H1 (cell line): Measurements from ENCODE around the gene SMYD3. TPM values are rescaled to one million over a fixed set of nuclear protein-coding genes. Genes with fewer than 3 reads are reported as not detected.

Experiments used
- CTCF ChIA-PET: fragments of 300-600 bp; sonication (Branson Sonifier 250); formaldehyde crosslinking; loops from one replicate; lab custom pipeline; 2021; ENCODE audit not compliant: partially characterized antibody; lab: Charles Lee
- POLR2A ChIA-PET: fragments of 300-600 bp; sonication (Branson Sonifier 250); formaldehyde crosslinking; loops from one replicate; lab custom pipeline; 2021; ENCODE audit warnings: inconsistent platforms; ENCODE audit not compliant: partially characterized antibody; lab: Charles Lee
- DNase-seq, 2 experiments: peaks; one replicate each; pipeline versions ENCODE4 v3.0.0 to v3.0.0-alpha.2; 2010 to 2022; ENCODE audit warnings: low spot score in 2 of 2, low read depth in 1 of 2, mixed read lengths in 1 of 2
- FAIRE-seq: peaks from 2 replicates; lab custom pipeline; 2011; peaks lifted over from hg19 to GRCh38; lab: Jason Lieb, UNC
- H2AFZ ChIP-seq: 2 replicates; pipeline ENCODE4 v1.8.1; 2012; ENCODE audit warnings: low read length, inconsistent platforms
- H2AK5ac ChIP-seq: 2 replicates; pipeline ENCODE4 v1.6.1; 2013; ENCODE audit warnings: low read depth, low read length
- H2BK120ac ChIP-seq: replicated peaks from 2 replicates; pipeline ENCODE3; 2013; ENCODE audit warnings: low read depth, low read length, inconsistent platforms
- H2BK12ac ChIP-seq: 2 replicates; pipeline ENCODE4 v1.6.1; 2013; ENCODE audit warnings: low read depth, low read length
- H2BK15ac ChIP-seq: 2 replicates; pipeline ENCODE4 v1.6.1; 2013; ENCODE audit warnings: low read length
- H2BK20ac ChIP-seq: 2 replicates; pipeline ENCODE4 v1.6.1; 2013; ENCODE audit warnings: low read length
- H2BK5ac ChIP-seq: 2 replicates; pipeline ENCODE4 v1.6.1; 2013; ENCODE audit warnings: low read depth, low read length
- H3K14ac ChIP-seq: 2 replicates; pipeline ENCODE4 v1.6.1; 2013; ENCODE audit warnings: inconsistent platforms; ENCODE audit not compliant: insufficient read length
- H3K18ac ChIP-seq: 2 replicates; pipeline ENCODE4 v1.6.1; 2013; ENCODE audit warnings: low read length; ENCODE audit errors: extremely low read depth
- H3K23ac ChIP-seq: 2 replicates; pipeline ENCODE4 v1.6.1; 2013; ENCODE audit warnings: inconsistent platforms; ENCODE audit not compliant: insufficient read length
- H3K23me2 ChIP-seq: 2 replicates; pipeline ENCODE4 v1.6.1; 2013; ENCODE audit warnings: low read depth, low read length
- H3K27ac ChIP-seq: 2 replicates; pipeline ENCODE4 v1.6.1; 2011; ENCODE audit warnings: low read depth, low read length, inconsistent platforms
- H3K27me3 ChIP-seq, 4 experiments: replicated peaks in 1 of 4; 1 replicate in 1 of 4; 2 replicates in 3 of 4; pipeline versions ENCODE4 v1.6.1 to v1.8.1; 2011 to 2013; ENCODE audit warnings: low read length in 3 of 4, mild to moderate bottlenecking in 3 of 4, inconsistent platforms in 2 of 4, mixed read lengths in 2 of 4, moderate library complexity in 1 of 4; ENCODE audit not compliant: control insufficient read depth in 3 of 4, insufficient read depth in 3 of 4; ENCODE audit errors: extremely low read depth in 1 of 4
- H3K36me3 ChIP-seq, 4 experiments: 2 replicates each; pipeline versions ENCODE4 v1.6.1 to v1.8.1; 2011 to 2013; ENCODE audit warnings: mild to moderate bottlenecking in 4 of 4, low read length in 3 of 4, moderate library complexity in 2 of 4, control low read depth in 1 of 4, inconsistent platforms in 1 of 4; ENCODE audit not compliant: insufficient read depth in 4 of 4, control insufficient read depth in 2 of 4
- H3K4ac ChIP-seq: replicated peaks from 2 replicates; pipeline ENCODE3; 2013; ENCODE audit warnings: low read length, low read depth, mixed read lengths, inconsistent platforms; ENCODE audit not compliant: insufficient read length
- H3K4me1 ChIP-seq, 4 experiments: replicated peaks in 1 of 4; 1 replicate in 1 of 4; 2 replicates in 3 of 4; pipeline versions ENCODE4 v1.6.1 to v1.8.1; 2011 to 2013; ENCODE audit warnings: low read length in 3 of 4, inconsistent platforms in 2 of 4, mixed read lengths in 1 of 4; ENCODE audit not compliant: insufficient read depth in 4 of 4, control insufficient read depth in 3 of 4
- H3K4me2 ChIP-seq, 2 experiments: 2 replicates each; pipeline versions ENCODE4 v1.6.1 to v1.8.1; 2011 to 2013; ENCODE audit warnings: low read depth in 2 of 2, low read length in 2 of 2, control low read depth in 1 of 2, inconsistent platforms in 1 of 2, mild to moderate bottlenecking in 1 of 2; ENCODE audit not compliant: insufficient read depth in 1 of 2
- H3K4me3 ChIP-seq, 4 experiments: fragments of 200-600, 300-600 bp in 1 of 4; sonication (generic), shearing (Covaris generic), sonication (Bioruptor Twin) in 1 of 4; 2 replicates each; pipeline versions ENCODE4 v1.5.1 to v1.8.1; 2011 to 2016; ENCODE audit warnings: low read length in 4 of 4, low read depth in 3 of 4, control low read depth in 2 of 4, inconsistent platforms in 2 of 4, mild to moderate bottlenecking in 2 of 4, mixed read lengths in 1 of 4, moderate library complexity in 1 of 4; ENCODE audit not compliant: insufficient read depth in 2 of 4; ENCODE audit errors: extremely low read depth in 1 of 4
- H3K56ac ChIP-seq: replicated peaks from 2 replicates; pipeline ENCODE3; 2013; ENCODE audit warnings: low read depth, mild to moderate bottlenecking, mixed read lengths, low read length, inconsistent platforms; ENCODE audit not compliant: insufficient read length
- H3K79me1 ChIP-seq: 2 replicates; pipeline ENCODE4 v1.6.1; 2013; ENCODE audit warnings: low read depth, low read length, control low read depth
- H3K79me2 ChIP-seq, 2 experiments: 2 replicates each; pipeline versions ENCODE4 v1.6.1 to v1.8.1; 2012 to 2013; ENCODE audit warnings: low read length in 2 of 2, mild to moderate bottlenecking in 2 of 2, inconsistent platforms in 1 of 2; ENCODE audit not compliant: insufficient read depth in 2 of 2, control insufficient read depth in 1 of 2
- H3K9ac ChIP-seq, 4 experiments: replicated peaks in 1 of 4; 1 replicate in 1 of 4; 2 replicates in 3 of 4; pipeline versions ENCODE4 v1.6.1 to v1.8.1; 2011 to 2013; ENCODE audit warnings: low read depth in 3 of 4, low read length in 3 of 4, control low read depth in 2 of 4, mild to moderate bottlenecking in 2 of 4, moderate library complexity in 2 of 4, inconsistent platforms in 1 of 4; ENCODE audit errors: extremely low read depth in 1 of 4
- H3K9me3 ChIP-seq, 2 experiments: 2 replicates each; pipeline versions ENCODE4 v1.6.1 to v1.8.1; 2012 to 2013; ENCODE audit warnings: mild to moderate bottlenecking in 2 of 2, moderate library complexity in 2 of 2, control low read depth in 1 of 2, inconsistent platforms in 1 of 2, low read depth in 1 of 2, low read length in 1 of 2, mixed read lengths in 1 of 2; ENCODE audit not compliant: insufficient read depth in 2 of 2
- H4K20me1 ChIP-seq, 2 experiments: replicated peaks in 1 of 2; 2 replicates each; pipeline versions ENCODE3 to v1.8.1; 2011 to 2013; ENCODE audit warnings: inconsistent platforms in 2 of 2, low read length in 2 of 2, mild to moderate bottlenecking in 1 of 2; ENCODE audit not compliant: insufficient read depth in 2 of 2, control insufficient read depth in 1 of 2
- H4K5ac ChIP-seq: 2 replicates; pipeline ENCODE4 v1.6.1; 2013; ENCODE audit warnings: low read length, low read depth, mixed read lengths, inconsistent platforms; ENCODE audit not compliant: insufficient read length
- H4K8ac ChIP-seq: 2 replicates; pipeline ENCODE4 v1.8.0; 2013; ENCODE audit warnings: mild to moderate bottlenecking, moderate library complexity, low read length, inconsistent platforms; ENCODE audit not compliant: insufficient read depth; ENCODE audit errors: extremely low read depth
- H4K91ac ChIP-seq: replicated peaks from 2 replicates; pipeline ENCODE3; 2013; ENCODE audit warnings: low read length, mixed read lengths, inconsistent platforms; ENCODE audit not compliant: insufficient read length
- CBX5 ChIP-seq: fragments of 300-800, 300-1000 bp; sonication (generic); IDR thresholded peaks from 2 replicates; pipeline ENCODE4 v1.7.1; 2016; ENCODE audit warnings: antibody characterized with exemption, low read length, low read depth
- FOSL1 ChIP-seq: IDR thresholded peaks from 2 replicates; pipeline ENCODE4 v1.6.1; 2011; ENCODE audit warnings: mild to moderate bottlenecking, low read depth, low read length, moderate library complexity; ENCODE audit not compliant: insufficient read depth
- HDAC2 ChIP-seq, 2 experiments: fragments of 300-600 bp in 1 of 2; sonication (generic) in 1 of 2; IDR thresholded peaks; 2 replicates each; pipeline ENCODE4 v1.6.1; 2011 to 2012; ENCODE audit warnings: low read depth in 2 of 2, low read length in 2 of 2, mild to moderate bottlenecking in 2 of 2, moderate library complexity in 2 of 2, borderline replicate concordance in 1 of 2, inconsistent platforms in 1 of 2
- HDAC6 ChIP-seq: IDR thresholded peaks from one replicate; pipeline ENCODE4 v1.7.1; 2012; ENCODE audit warnings: low read depth, mild to moderate bottlenecking, inconsistent platforms, low read length, moderate library complexity
- NANOG ChIP-seq: IDR thresholded peaks from 2 replicates; pipeline ENCODE4 v1.6.1; 2011; ENCODE audit warnings: low read length, low read depth, mild to moderate bottlenecking, inconsistent platforms; ENCODE audit not compliant: insufficient read depth, poor library complexity, severe bottlenecking
- RAD21 ChIP-seq, 2 experiments: IDR thresholded peaks in 1 of 2; conservative IDR thresholded peaks in 1 of 2; 2 replicates each; pipeline ENCODE4 v1.6.1; 2011; ENCODE audit warnings: low read depth in 2 of 2, low read length in 2 of 2, improper control_type of control experiment in 1 of 2, inconsistent platforms in 1 of 2, mild to moderate bottlenecking in 1 of 2, moderate library complexity in 1 of 2
- RBBP5 ChIP-seq: IDR thresholded peaks from 2 replicates; pipeline ENCODE4 v1.7.1; 2012; ENCODE audit warnings: low read depth, mild to moderate bottlenecking, inconsistent platforms, low read length, moderate library complexity, borderline replicate concordance
- RXRA ChIP-seq: IDR thresholded peaks from 2 replicates; pipeline ENCODE4 v1.6.1; 2011; ENCODE audit warnings: low read depth, mild to moderate bottlenecking, low read length, moderate library complexity; ENCODE audit not compliant: insufficient read depth
- SAP30 ChIP-seq: fragments of 300-600 bp; sonication (generic); IDR thresholded peaks from 2 replicates; pipeline ENCODE4 v1.7.1; 2012; ENCODE audit warnings: low read length, moderate library complexity, mild to moderate bottlenecking, inconsistent platforms; ENCODE audit not compliant: insufficient read depth, insufficient replicate concordance
- SP1 ChIP-seq: IDR thresholded peaks from 2 replicates; pipeline ENCODE4 v1.6.1; 2011; ENCODE audit warnings: low read depth, low read length
- SRF ChIP-seq: IDR thresholded peaks from 2 replicates; pipeline ENCODE4 v1.6.1; 2011; ENCODE audit warnings: mild to moderate bottlenecking, low read depth, low read length, moderate library complexity
- TAF7 ChIP-seq: optimal IDR thresholded peaks from 2 replicates; pipeline ENCODE3; 2011; ENCODE audit warnings: low read depth, mild to moderate bottlenecking, inconsistent platforms, low read length, moderate library complexity, borderline replicate concordance
- WGBS, 2 experiments: shearing (Covaris generic) in 1 of 2; methylation state at CpG; one replicate each; pipeline versions ENCODE4 v1.1.6 to v1.1.7; 2013 to 2015; ENCODE audit warnings: low lambda C conversion rate in 2 of 2, mixed read lengths in 2 of 2, inconsistent platforms in 1 of 2, low coverage in 1 of 2, missing lambda C conversion rate in 1 of 2; ENCODE audit not compliant: insufficient replicate concordance in 2 of 2, insufficient coverage in 1 of 2, insufficient read length in 1 of 2; ENCODE audit errors: extremely low coverage in 1 of 2, missing lambda C conversion rate in 1 of 2; 5-methylcytosine and 5-hydroxymethylcytosine counted together
- polyA plus RNA-seq, 7 experiments: library from polyadenylated mRNA; depleted of rRNA in 3 of 7; stranded (reverse) in 5 of 7; unstranded in 2 of 7; fragments of >200 nt in 5 of 7; fragments of 200-250 nt in 2 of 7; gene quantifications; 1 replicate in 5 of 7; 2 replicates in 1 of 7; 4 replicates in 1 of 7; pipeline versions ENCODE4 v1.2.1 to v1.2.3, GENCODE V29; 2011 to 2013; ENCODE audit warnings: missing spikeins in 2 of 7, mixed read lengths in 2 of 7
- total RNA-seq: library from RNA; stranded (reverse); fragmentation: NEBNext Ultra II Directional; extraction: Animal tissue kit (Norgen Biotek cat#: 25700); gene quantifications from 2 replicates; pipeline ENCODE4 v1.2.1, GENCODE V29; 2021
- TF ChIP-seq, protein P1 (sequence below): IDR thresholded peaks from 2 replicates; pipeline ENCODE4 v1.6.1; 2011; ENCODE audit warnings: low read depth, mild to moderate bottlenecking, low read length; ENCODE audit not compliant: insufficient read depth

SMYD3 gene
- total and polyA plus RNA-seq, 2 of the 8 experiments (the other 6 are each of a cell fraction or from before 2014, with no cell fraction given), result 17.3 to 25.4 TPM

DNA sequence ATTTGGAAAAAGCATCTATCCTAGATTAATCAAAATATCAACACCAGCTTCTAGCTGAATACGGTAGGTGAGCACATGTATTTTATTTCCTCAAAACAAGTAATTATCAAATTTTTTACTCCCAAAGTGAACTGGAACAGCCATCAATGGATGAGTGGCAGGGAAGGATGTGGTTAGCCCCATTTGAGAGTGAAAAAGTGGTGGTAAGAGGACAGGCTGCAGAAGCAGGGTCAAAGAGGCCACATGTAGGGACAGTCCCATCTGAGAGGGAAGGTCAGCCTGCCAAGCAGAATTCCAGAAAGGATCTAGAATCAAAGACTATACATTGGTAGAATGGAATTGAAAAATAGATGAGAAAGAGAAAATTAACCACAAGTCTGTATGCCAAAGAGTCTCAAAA, 163.8 kb downstream of the SMYD3 start:
- H3K9me3 ChIP-seq, result 0 out of 4 replicates have a peak, but pooled peaks cover 3 to 4% of the 10 kb centered on the region in 2 experiments
- H3K36me3 ChIP-seq, result no peaks in the 10 kb centered on the region
- 88% methylated on average over 1 of the region's 1 CpG; no CpG with 5 or more reads in 1 of the 2 experiments for WGBS, 2 experiments
- no peak overlapping the region for H3K4me2 ChIP-seq
- H2BK5ac ChIP-seq, result no peak overlapping the region
- H2BK120ac ChIP-seq, result no peak overlapping the region
- no peaks in the 10 kb centered on the region for H4K20me1 ChIP-seq
- H3K56ac ChIP-seq, result no peak overlapping the region
- no peak overlapping the region for H3K23ac ChIP-seq
- H2AK5ac ChIP-seq, result no peak overlapping the region
- H4K91ac ChIP-seq, result no peak overlapping the region
- H3K4me1 ChIP-seq, result no peaks in the 10 kb centered on the region
- H4K8ac ChIP-seq, result no peak overlapping the region
- no peak overlapping the region for H3K27ac ChIP-seq
- no peak overlapping the region for H3K18ac ChIP-seq
- H3K14ac ChIP-seq, result no peak overlapping the region
- no peak overlapping the region for H3K9ac ChIP-seq
- no peak overlapping the region for H4K5ac ChIP-seq
- H2BK20ac ChIP-seq, result no peak overlapping the region
- H3K79me2 ChIP-seq, result no peaks in the 10 kb centered on the region
- ChIA-PET POLR2A (no interaction called here), CTCF (no interaction called here)
- DNase-seq (no peak), FAIRE-seq (no peak)
- no peak overlapping the region for H3K4me3 ChIP-seq
- no peaks in the 10 kb centered on the region for H3K23me2 ChIP-seq
- no peak overlapping the region for H2BK12ac ChIP-seq
- H2AFZ ChIP-seq, result no peak overlapping the region
- H3K79me1 ChIP-seq, result no peaks in the 10 kb centered on the region; the same call in 1 of the 2 replicates
- no peaks in the 10 kb centered on the region for H3K27me3 ChIP-seq
- H3K4ac ChIP-seq, result no peak overlapping the region
- no peak overlapping the region for H2BK15ac ChIP-seq
- TF ChIP-seq RXRA (no peak), SRF (no peak), HDAC6 (no peak), RBBP5 (no peak), TAF7 (no peak), NANOG (no peak), RAD21 (IDR thresholded peaks at IDR 0.05 in 1 of 2, conservative IDR thresholded peaks at IDR 0.05 in 1 of 2; ENCODE audit: low read depth in 2 of 2, low read length in 2 of 2) (no peak), HDAC2 (IDR thresholded peaks at IDR 0.05; ENCODE audit: borderline replicate concordance in 1 of 2, low read depth in 2 of 2, low read length in 2 of 2) (no peak), SAP30 (no peak), SP1 (no peak), FOSL1 (no peak), CBX5 (no peak)
- TF ChIP-seq, protein P1, sequence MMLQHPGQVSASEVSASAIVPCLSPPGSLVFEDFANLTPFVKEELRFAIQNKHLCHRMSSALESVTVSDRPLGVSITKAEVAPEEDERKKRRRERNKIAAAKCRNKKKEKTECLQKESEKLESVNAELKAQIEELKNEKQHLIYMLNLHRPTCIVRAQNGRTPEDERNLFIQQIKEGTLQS, result no peak
